RWPE2 (cell line): ENCODE measurements around the gene CHST11.

Source experiments
- ATAC-seq: fragments of 200-7000 bp; cut with Tn5 transposase; 3 replicates; pipeline ENCODE4 v1.9.1; 2021; ENCODE audit warnings: low read depth
- DNase-seq: peaks from one replicate; pipeline ENCODE4 v3.0.0-alpha.2; 2020; ENCODE audit warnings: low spot score
- H3K27ac ChIP-seq: fragments of 450-650 bp; 2 replicates; pipeline ENCODE4 v1.5.1; 2017; ENCODE audit warnings: mild to moderate bottlenecking; ENCODE audit not compliant: poor library complexity, severe bottlenecking
- H3K27me3 ChIP-seq: fragments of 250-450 bp; sonication (Bioruptor Pico); 2 replicates; pipeline ENCODE4 v1.5.1; 2021; ENCODE audit warnings: mild to moderate bottlenecking, moderate library complexity; ENCODE audit not compliant: insufficient read depth, poor library complexity, severe bottlenecking
- H3K36me3 ChIP-seq: fragments of 250-450 bp; sonication (Bioruptor Pico); 2 replicates; pipeline ENCODE4 v1.5.1; 2020; ENCODE audit warnings: low read depth, mild to moderate bottlenecking, moderate library complexity
- H3K4me1 ChIP-seq: fragments of 250-450 bp; sonication (Bioruptor Pico); 2 replicates; pipeline ENCODE4 v1.5.1; 2021; ENCODE audit warnings: mild to moderate bottlenecking, moderate library complexity; ENCODE audit not compliant: insufficient read depth, poor library complexity, severe bottlenecking
- H3K4me3 ChIP-seq: fragments of 250-450 bp; sonication (Bioruptor Pico); 2 replicates; pipeline ENCODE4 v1.5.1; 2021; ENCODE audit warnings: mild to moderate bottlenecking, moderate library complexity; ENCODE audit not compliant: severe bottlenecking
- H3K9me3 ChIP-seq: fragments of 250-450 bp; sonication (Bioruptor Pico); 2 replicates; pipeline ENCODE4 v1.5.1; 2021; ENCODE audit warnings: mild to moderate bottlenecking, moderate library complexity; ENCODE audit not compliant: severe bottlenecking
- CTCF ChIP-seq: fragments of 450-650 bp; IDR thresholded peaks from one replicate; pipeline ENCODE4 v1.5.1; 2017; ENCODE audit warnings: mild to moderate bottlenecking, moderate library complexity; ENCODE audit not compliant: poor library complexity, severe bottlenecking

Gene CHST11

GRCh38 chr12:104510145-104510872, 53.6 kb downstream of the CHST11 start:
- H3K9me3 ChIP-seq = no peaks in the 10 kb centered on the region
- H3K4me3 ChIP-seq = no peak overlapping the region
- no peak for DNase-seq
- ATAC-seq = no peak
- H3K27ac ChIP-seq = no peak overlapping the region
- TF ChIP-seq CTCF = no peak
- no peaks in the 10 kb centered on the region for H3K27me3 ChIP-seq
- H3K4me1 ChIP-seq = no peaks in the 10 kb centered on the region
- no peaks in the 10 kb centered on the region for H3K36me3 ChIP-seq

- DNase-seq = no peak
- Histone ChIP-seq H3K27me3 (no peaks in the 10 kb centered on the region), H3K27ac (no peak overlapping the region), H3K4me1 (no peaks in the 10 kb centered on the region), H3K36me3 (no peaks in the 10 kb centered on the region), H3K9me3 (no peaks in the 10 kb centered on the region), H3K4me3 (no peak overlapping the region)
- TF ChIP-seq CTCF = no peak
- no peak for ATAC-seq
These were observed 54.2 kb downstream of the CHST11 start for GRCh38 chr12:104510873-104511440.

- DNase-seq (no peak), ATAC-seq (peak; percentile 48; the same call in 1 of the 3 replicates)
- no peak for TF ChIP-seq CTCF
- Histone ChIP-seq H3K27me3 (no peaks in the 10 kb centered on the region), H3K36me3 (no peaks in the 10 kb centered on the region), H3K27ac (no peak overlapping the region), H3K4me3 (no peak overlapping the region), H3K9me3 (no peaks in the 10 kb centered on the region), H3K4me1 (no peaks in the 10 kb centered on the region)
These were observed 56.9 kb downstream of the CHST11 start for GRCh38 chr12:104513681-104514080.

- ATAC-seq (no peak), DNase-seq (no peak)
- no peak for TF ChIP-seq CTCF
- Histone ChIP-seq H3K9me3 (no peaks in the 10 kb centered on the region), H3K4me3 (no peak overlapping the region), H3K36me3 (no peaks in the 10 kb centered on the region), H3K27ac (no peak overlapping the region), H3K27me3 (no peaks in the 10 kb centered on the region), H3K4me1 (no peaks in the 10 kb centered on the region)
These were observed 57.5 kb downstream of the CHST11 start for GRCh38 chr12:104514092-104514810.
